ENCODE measurements around the gene MRPL14. TPM values are rescaled to one million over a fixed set of nuclear protein-coding genes. Genes with fewer than 3 reads are reported as not detected.

MRPL14 gene
- total RNA-seq, 4 donors from 2014 or later = 45.7 to 74.3 (median 52.0) TPM

GRCh38 chr6:44162876-44163625 lies 35.8 kb upstream of the MRPL14 start:
- intact Hi-C loops (cut with DNase I; ENCODE audit: low total_unique reads) = no loop called here
- H3K4me3 ChIP-seq (ENCODE audit: low read depth, poor library complexity, severe bottlenecking) = no peak overlapping the region
- no peak for TF ChIP-seq POLR2A (IDR thresholded peaks at IDR 0.05)
- TF ChIP-seq CTCF (IDR thresholded peaks at IDR 0.05) = no peak
- 80 to 88% methylated on average over 8 of the region's 8 CpGs for WGBS, 2 donors
- no peak for DNase-seq (ENCODE audit: low spot score in 2 of 2)

GRCh38 chr6:44161997-44162338 lies 34.7 kb upstream of the MRPL14 start:
- intact Hi-C loops (cut with DNase I; ENCODE audit: low total_unique reads) = no loop called here
- DNase-seq (ENCODE audit: low spot score in 2 of 2) = no peak
- WGBS, 2 donors = 57 to 60% methylated on average over 8 of the region's 8 CpGs
- no peak overlapping the region for H3K4me3 ChIP-seq (ENCODE audit: low read depth, poor library complexity, severe bottlenecking)
- TF ChIP-seq CTCF (IDR thresholded peaks at IDR 0.05) (no peak), POLR2A (IDR thresholded peaks at IDR 0.05) (no peak)

GRCh38 chr6:44158770-44159228 lies 31.5 kb upstream of the MRPL14 start, which contains the start of gene CAPN11:
TSS of gene CAPN11 (plus strand) at chr6:44158820. CDS start at chr6:44158849, 29 bp downstream.
- intact Hi-C loops (cut with DNase I; ENCODE audit: low total_unique reads) = no loop called here
- DNase-seq (ENCODE audit: low spot score in 2 of 2) = no peak
- 91 to 100% methylated on average over 5 of the region's 5 CpGs for WGBS, 2 donors
- TF ChIP-seq POLR2A (IDR thresholded peaks at IDR 0.05) (no peak), CTCF (IDR thresholded peaks at IDR 0.05) (no peak)
- H3K4me3 ChIP-seq (ENCODE audit: low read depth, poor library complexity, severe bottlenecking) = no peak within 1 kb of the TSS

DNA sequence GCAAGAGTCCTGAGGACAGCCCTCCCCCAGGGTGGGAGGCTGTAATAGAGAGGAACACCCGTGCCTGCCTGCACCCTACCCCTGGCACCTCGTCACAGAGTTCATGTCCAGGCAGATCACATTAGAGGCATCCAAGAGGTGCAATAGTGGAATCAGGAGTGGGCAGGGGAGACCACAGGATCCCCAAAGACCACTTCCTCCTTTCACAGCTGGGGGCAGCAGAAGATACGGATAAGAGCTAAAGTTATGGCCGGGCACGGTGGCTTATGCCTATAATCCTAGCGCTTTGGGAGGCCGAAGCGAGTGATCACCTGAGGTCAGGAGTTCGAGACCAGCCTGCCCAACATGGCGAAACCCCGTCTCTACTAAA lies 29.9 kb upstream of the MRPL14 start:
- intact Hi-C loops (cut with DNase I; ENCODE audit: low total_unique reads) = no loop called here
- WGBS, 2 donors = 79 to 81% methylated on average over 11 of the region's 11 CpGs
- DNase-seq (ENCODE audit: low spot score in 2 of 2) = no peak
- TF ChIP-seq POLR2A (IDR thresholded peaks at IDR 0.05) (no peak), CTCF (IDR thresholded peaks at IDR 0.05) (no peak)
- H3K4me3 ChIP-seq (ENCODE audit: low read depth, poor library complexity, severe bottlenecking) = no peak overlapping the region

- no peak overlapping the region for H3K4me3 ChIP-seq (ENCODE audit: low read depth, poor library complexity, severe bottlenecking)
- WGBS, 2 donors = 89 to 90% methylated on average over 9 of the region's 9 CpGs
- DNase-seq (ENCODE audit: low spot score in 2 of 2) = no peak
- no peak for TF ChIP-seq POLR2A (IDR thresholded peaks at IDR 0.05)
- no peak for TF ChIP-seq CTCF (IDR thresholded peaks at IDR 0.05)
- intact Hi-C loops (cut with DNase I; ENCODE audit: low total_unique reads) = no loop called here
These were observed 29.4 kb upstream of the MRPL14 start for GRCh38 chr6:44156494-44157151.
